K562 (cell line): ENCODE results near the gene CS. TPM values are rescaled to one million over a fixed set of nuclear protein-coding genes. Genes with fewer than 3 reads are reported as not detected.
A peak's percentile ranks its signal among the peaks of the same experiment; 100 is the strongest.

ENCODE experiments used
- EP400 ChIP-seq: fragments of 450-650 bp; IDR thresholded peaks from 2 replicates; pipeline ENCODE4 v1.6.1; 2017; ENCODE audit warnings: antibody characterized with exemption, mild to moderate bottlenecking, moderate library complexity
- GTF3C2 ChIP-seq: IDR thresholded peaks from 3 replicates; pipeline ENCODE4 v1.6.1; 2011; ENCODE audit warnings: borderline replicate concordance, mild to moderate bottlenecking, moderate library complexity; ENCODE audit not compliant: insufficient read length; ENCODE audit errors: extremely low read depth
- HNRNPUL1 ChIP-seq: fragments of 200-400 bp; formaldehyde crosslinking; IDR thresholded peaks from 2 replicates; pipeline ENCODE4 v1.6.1; 2017; ENCODE audit warnings: low read length
- KDM1A ChIP-seq, 2 experiments: fragments of 450-650 bp; IDR thresholded peaks; 2 replicates each; pipeline ENCODE4 v1.6.1; 2016; ENCODE audit warnings: mild to moderate bottlenecking in 2 of 2
- LEF1 ChIP-seq: fragments of 450-650 bp; IDR thresholded peaks from 2 replicates; pipeline ENCODE4 v1.6.1; 2016; ENCODE audit warnings: mild to moderate bottlenecking
- MBD2 ChIP-seq: sonication (generic); IDR thresholded peaks from 2 replicates; pipeline ENCODE4 v1.6.1; 2016; ENCODE audit warnings: low read depth, borderline replicate concordance
- MEF2A ChIP-seq: IDR thresholded peaks from 2 replicates; pipeline ENCODE4 v1.6.1; 2011; ENCODE audit warnings: low read depth, mild to moderate bottlenecking, low read length, moderate library complexity; ENCODE audit not compliant: control insufficient read depth
- MNT ChIP-seq, 2 experiments: fragments of 450-650 bp; conservative IDR thresholded peaks; 2 replicates each; pipeline ENCODE4 v1.6.1; 2017; ENCODE audit warnings: mild to moderate bottlenecking in 2 of 2, moderate library complexity in 2 of 2
- RAD51 ChIP-seq: fragments of 450-650 bp; IDR thresholded peaks from 2 replicates; pipeline ENCODE4 v1.7.1; 2016; ENCODE audit warnings: low read depth, mild to moderate bottlenecking, borderline replicate concordance
- SREBF1 ChIP-seq: fragments of 150-350 bp; IDR thresholded peaks from 2 replicates; pipeline ENCODE4 v1.6.1; 2014; ENCODE audit warnings: antibody characterized with exemption, low read depth, low read length, borderline replicate concordance
- TAF15 ChIP-seq: fragments of 200-400 bp; formaldehyde crosslinking; IDR thresholded peaks from 2 replicates; pipeline ENCODE4 v1.6.1; 2017; ENCODE audit warnings: mild to moderate bottlenecking, low read depth, low read length, moderate library complexity
- TBP ChIP-seq: optimal IDR thresholded peaks from 2 replicates; pipeline ENCODE3; 2011; ENCODE audit warnings: low read depth, low read length, improper control_type of control experiment
- ZBTB11 ChIP-seq, 3 experiments: fragments of 200-800 bp in 1 of 3; fragments of 250-450 bp in 1 of 3; fragments of 450-650 bp in 1 of 3; sonication (Bioruptor Pico) in 1 of 3; sonication (Bioruptor generic) in 1 of 3; formaldehyde crosslinking in 1 of 3; IDR thresholded peaks; 2 replicates each; pipeline versions ENCODE4 v1.6.1 to v1.8.0; 2016 to 2022; ENCODE audit warnings: mild to moderate bottlenecking in 2 of 3, missing genetic modification characterization in 2 of 3, missing compliant biosample characterization in 1 of 3, moderate library complexity in 1 of 3
- ZFP36 ChIP-seq: fragments of 150-350 bp; IDR thresholded peaks from 2 replicates; pipeline ENCODE4 v1.6.1; 2018; ENCODE audit warnings: low read length, low read depth; ENCODE audit not compliant: partially characterized antibody
- ZNF449 ChIP-seq: fragments of 250-450 bp; sonication (Bioruptor Pico); IDR thresholded peaks from 2 replicates; pipeline ENCODE4 v1.8.0; 2022; ENCODE audit warnings: moderate library complexity, mild to moderate bottlenecking, inconsistent platforms
- polyA plus RNA-seq, 8 experiments: library from polyadenylated mRNA; depleted of rRNA in 4 of 8; stranded (reverse) in 5 of 8; unstranded in 3 of 8; fragments of >200 nt; fragmentation: Nextera tagmentation in 2 of 8; fragmentation: Illumina TruSeq in 1 of 8; extraction: Ambion mirVana in 2 of 8; extraction: Trizol in 1 of 8; gene quantifications; 2 replicates each; pipeline versions ENCODE4 v1.2.1 to v1.2.3, GENCODE V29; 2011 to 2014; ENCODE audit warnings: inconsistent platforms in 1 of 8, missing spikeins in 1 of 8
- total RNA-seq, 7 experiments: library from RNA; depleted of rRNA in 6 of 7; stranded (reverse); fragments of >200 nt in 6 of 7; fragmentation: Illumina TruSeq in 2 of 7; extraction: Trizol in 2 of 7; gene quantifications; 2 replicates each; pipeline versions ENCODE4 v1.2.1 to v1.2.3, GENCODE V29; 2011 to 2021; ENCODE audit warnings: low replicate concordance in 1 of 7
- TF ChIP-seq, protein P1 (sequence below): sonication (generic); formaldehyde crosslinking; IDR thresholded peaks from 2 replicates; pipeline ENCODE4 v1.8.0; 2022; ENCODE audit warnings: missing genetic modification reagents, mild to moderate bottlenecking, borderline replicate concordance

The CS gene
- total and polyA plus RNA-seq, 9 of the 15 experiments (the other 6 are each of a cell fraction or from before 2014, with no cell fraction given), result 99.9 to 390 (median 149) TPM

GRCh38 chr12:56221757-56222530 lies 78.2 kb downstream of the CS start, which contains the start of gene RNF41 (continued):
- peak; percentile 17 to 78; a peak in 3 of 4 replicates for TF ChIP-seq MNT (conservative IDR thresholded peaks at IDR 0.05)
- peak; percentile 85 for TF ChIP-seq EP400
- TF ChIP-seq TAF15, result no peak
- no peak for TF ChIP-seq ZBTB11 (CRISPR knock-in tag; IDR thresholded peaks at IDR 0.05)
- TF ChIP-seq LEF1, result no peak
- TF ChIP-seq TBP, result peak; percentile 69
- TF ChIP-seq RAD51, result no peak
- TF ChIP-seq MBD2, result peak; percentile 29; the same call in 1 of the 2 replicates
- no peak for TF ChIP-seq ZNF449 (CRISPR knock-in tag)
- TF ChIP-seq MEF2A, result no peak
- no peak for TF ChIP-seq KDM1A (IDR thresholded peaks at IDR 0.05)
- TF ChIP-seq SREBF1, result no peak
- no peak for TF ChIP-seq GTF3C2
- no peak for TF ChIP-seq ZFP36
- TF ChIP-seq, protein P1, sequence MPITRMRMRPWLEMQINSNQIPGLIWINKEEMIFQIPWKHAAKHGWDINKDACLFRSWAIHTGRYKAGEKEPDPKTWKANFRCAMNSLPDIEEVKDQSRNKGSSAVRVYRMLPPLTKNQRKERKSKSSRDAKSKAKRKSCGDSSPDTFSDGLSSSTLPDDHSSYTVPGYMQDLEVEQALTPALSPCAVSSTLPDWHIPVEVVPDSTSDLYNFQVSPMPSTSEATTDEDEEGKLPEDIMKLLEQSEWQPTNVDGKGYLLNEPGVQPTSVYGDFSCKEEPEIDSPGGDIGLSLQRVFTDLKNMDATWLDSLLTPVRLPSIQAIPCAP (CRISPR knock-in tag), result 0 out of 2 replicates have a peak, but pooled peaks have one; percentile 33
- no peak for TF ChIP-seq HNRNPUL1
